Neural crest cell (in vitro differentiated cells): ENCODE measurements around the gene DENND5B. TPM values are rescaled to one million over a fixed set of nuclear protein-coding genes. Genes with fewer than 3 reads are reported as not detected.
"Not testable (repeated sequence)": the region's sequence is repeated elsewhere in the genome, so short reads cannot be mapped to it uniquely, and the experiment has no call there.

Experiments used
- DNase-seq: peaks from one replicate; pipeline ENCODE4 v3.0.0; 2021; ENCODE audit warnings: low read depth, mixed read lengths, low spot score
- H3K27ac Mint-ChIP-seq: one replicate; pipeline ENCODE4 v1.8.0; 2021; ENCODE audit warnings: mild to moderate bottlenecking, mixed read lengths; ENCODE audit not compliant: unreplicated experiment
- H3K27me3 Mint-ChIP-seq: 2 replicates; pipeline ENCODE4 v1.8.0; 2021; ENCODE audit warnings: low read depth, mild to moderate bottlenecking, mixed read lengths
- H3K36me3 Mint-ChIP-seq: 2 replicates; pipeline ENCODE4 v1.8.0; 2021; ENCODE audit warnings: low read depth, mild to moderate bottlenecking, mixed read lengths
- H3K4me1 Mint-ChIP-seq: 2 replicates; pipeline ENCODE4 v1.8.0; 2021; ENCODE audit warnings: mixed read lengths
- H3K4me3 Mint-ChIP-seq: one replicate; pipeline ENCODE4 v1.8.0; 2021; ENCODE audit warnings: mild to moderate bottlenecking, mixed read lengths
- H3K9me3 Mint-ChIP-seq: 2 replicates; pipeline ENCODE4 v1.8.0; 2021; ENCODE audit warnings: mixed read lengths
- CTCF ChIP-seq: fragments of 200-600 bp; sonication (generic); conservative IDR thresholded peaks from 2 replicates; pipeline ENCODE4 v1.5.0; 2021; ENCODE audit warnings: antibody characterized with exemption, mild to moderate bottlenecking
- total RNA-seq: library from RNA; stranded (reverse); gene quantifications from 2 replicates; pipeline ENCODE4 v1.2.1, GENCODE V29; 2021

The DENND5B gene
- total RNA-seq, 1 donor from 2014 or later = 33.2 TPM

- Mint-ChIP-seq H3K36me3 (no peaks in the 10 kb centered on the region), H3K27ac (no peak overlapping the region), H3K4me3 (no peak overlapping the region), H3K27me3 (no peaks in the 10 kb centered on the region), H3K4me1 (peaks cover 33% of the 10 kb centered on the region), H3K9me3 (peaks cover 8% of the 10 kb centered on the region)
- no peak for DNase-seq
- TF ChIP-seq CTCF = no peak
Observed at GRCh38 chr12:31506515-31507306, 84.2 kb downstream of the DENND5B start.

GRCh38 chr12:31504625-31505222, 86.2 kb downstream of the DENND5B start:
- peaks cover 32% of the 10 kb centered on the region for H3K4me1 Mint-ChIP-seq
- peaks cover 8% of the 10 kb centered on the region for H3K9me3 Mint-ChIP-seq
- DNase-seq = no peak
- H3K36me3 Mint-ChIP-seq = no peaks in the 10 kb centered on the region
- H3K4me3 Mint-ChIP-seq = no peak overlapping the region
- no peak for TF ChIP-seq CTCF
- no peaks in the 10 kb centered on the region for H3K27me3 Mint-ChIP-seq
- H3K27ac Mint-ChIP-seq = no peak overlapping the region

- DNase-seq, H3K9me3 Mint-ChIP-seq, H3K27me3 Mint-ChIP-seq, H3K4me3 Mint-ChIP-seq, H3K27ac Mint-ChIP-seq, H3K36me3 Mint-ChIP-seq: not testable (repeated sequence)
- peaks cover 20% of the 10 kb centered on the region for H3K4me1 Mint-ChIP-seq
Observed at GRCh38 chr12:31501014-31501413, 89.9 kb downstream of the DENND5B start.

- peaks cover 25% of the 10 kb centered on the region for H3K4me1 Mint-ChIP-seq
Observed at GRCh38 chr12:31499567-31499966, 91.4 kb downstream of the DENND5B start.

GRCh38 chr12:31498424-31498823, 92.5 kb downstream of the DENND5B start:
- no peak overlapping the region for H3K27ac Mint-ChIP-seq
- no peak for DNase-seq
- H3K9me3 Mint-ChIP-seq = no peaks in the 10 kb centered on the region
- peaks cover 7% of the 10 kb centered on the region for H3K36me3 Mint-ChIP-seq
- H3K4me3 Mint-ChIP-seq = no peak overlapping the region
- peaks cover 32% of the 10 kb centered on the region for H3K4me1 Mint-ChIP-seq
- H3K27me3 Mint-ChIP-seq = no peaks in the 10 kb centered on the region
- no peak for TF ChIP-seq CTCF

More at GRCh38 chr12:31499567-31499966, 91.4 kb downstream of the DENND5B start:
- Mint-ChIP-seq H3K27me3 (no peaks in the 10 kb centered on the region), H3K36me3 (peaks cover 4% of the 10 kb centered on the region), H3K9me3 (peaks cover 3% of the 10 kb centered on the region), H3K4me3 (no peak overlapping the region), H3K27ac (no peak overlapping the region)
- TF ChIP-seq CTCF = no peak
- DNase-seq = no peak

GRCh38 chr12:31496257-31496656, 94.7 kb downstream of the DENND5B start:
- no peak overlapping the region for H3K27ac Mint-ChIP-seq
- peaks cover 50% of the 10 kb centered on the region for H3K4me1 Mint-ChIP-seq
- no peak for TF ChIP-seq CTCF
- DNase-seq = no peak
- H3K9me3 Mint-ChIP-seq = no peaks in the 10 kb centered on the region
- H3K27me3 Mint-ChIP-seq = no peaks in the 10 kb centered on the region
- H3K36me3 Mint-ChIP-seq = peaks cover 7% of the 10 kb centered on the region
- no peak overlapping the region for H3K4me3 Mint-ChIP-seq
